HG03520 (cell line): ENCODE data around the gene SLC35F1.

Source experiments
- ATAC-seq: cut with Tn5 transposase; IDR thresholded peaks from one replicate; pipeline ENCODE4 v1.9.1; 2021; ENCODE audit warnings: mild to moderate bottlenecking, moderate library complexity; ENCODE audit not compliant: unreplicated experiment

SLC35F1 gene

DNA sequence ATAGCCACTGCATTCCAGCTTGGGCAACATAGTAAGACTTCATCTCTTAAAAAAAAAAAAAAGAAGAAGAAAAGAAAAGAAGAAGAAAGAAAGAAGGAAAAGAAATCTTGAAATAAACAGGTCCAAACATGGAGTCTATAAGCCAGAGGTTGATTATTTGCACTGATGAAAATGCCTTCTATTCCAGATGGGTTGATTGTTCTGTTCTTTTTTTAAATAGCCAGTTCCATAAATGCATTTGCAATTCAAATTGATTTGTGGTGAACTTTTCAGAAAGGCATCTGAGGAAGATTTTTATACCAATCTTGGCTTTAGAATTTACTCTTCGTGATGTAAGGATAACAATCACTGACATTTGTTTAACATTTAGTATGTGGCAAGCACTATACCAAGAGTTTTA, 397.3 kb downstream of the SLC35F1 start:
- no peak for ATAC-seq

DNA sequence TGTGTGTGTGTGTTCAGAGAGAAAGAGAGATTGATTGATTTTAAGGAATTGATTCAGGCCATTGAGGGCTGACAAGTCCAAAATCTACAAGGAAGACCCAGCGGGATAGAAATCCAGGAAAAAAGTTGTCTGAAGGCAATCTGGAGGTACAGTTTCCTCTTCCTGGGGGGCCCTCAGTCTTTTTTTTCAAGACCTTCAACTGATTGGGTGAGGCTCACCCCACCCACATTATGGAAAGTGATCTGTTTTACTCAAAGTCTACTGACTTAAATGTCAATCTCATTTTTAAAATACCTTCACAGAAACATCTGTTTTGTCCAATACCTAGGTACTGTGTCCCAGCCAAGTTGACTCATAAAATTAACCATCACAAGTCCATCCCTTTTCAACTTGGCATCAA, 398.0 kb downstream of the SLC35F1 start:
- no peak for ATAC-seq

DNA sequence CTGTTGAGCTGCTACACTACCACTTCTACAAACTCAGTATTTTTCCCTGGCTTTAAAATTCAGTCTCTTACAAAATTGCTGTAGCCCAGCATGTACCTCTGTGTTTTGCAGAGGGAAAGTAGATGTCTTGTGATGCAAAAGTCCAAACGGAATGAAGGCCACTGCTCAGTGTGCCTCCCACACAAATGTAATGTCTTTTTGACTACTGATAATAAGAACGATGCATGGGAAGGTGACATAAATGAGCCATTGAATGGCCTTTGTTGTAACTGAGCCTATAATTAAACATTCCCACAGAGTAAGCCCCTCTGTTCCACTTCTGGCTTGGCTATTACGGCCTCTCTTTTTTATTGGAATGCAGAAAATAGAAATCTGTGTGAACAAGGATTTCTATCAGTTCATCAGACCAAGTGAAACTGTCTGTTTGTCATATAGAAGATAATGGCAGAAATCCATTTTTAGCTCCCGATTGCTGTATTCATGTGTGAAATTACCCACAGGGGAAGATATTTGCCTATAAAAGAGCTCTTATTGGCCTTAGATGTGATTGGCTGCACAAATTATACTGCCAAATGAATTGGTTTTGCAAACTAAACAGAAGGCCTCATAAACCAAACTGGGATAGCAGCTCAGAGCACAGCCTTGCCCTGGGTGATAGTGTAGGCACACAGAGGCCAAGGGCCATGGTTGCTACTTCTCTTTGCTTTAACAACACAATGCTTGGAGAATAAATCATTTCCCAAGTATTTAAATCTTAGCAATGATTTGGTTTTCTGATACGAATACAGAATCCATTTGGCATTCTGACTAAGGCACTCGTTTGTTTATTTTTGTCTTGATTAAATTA, 399.6 kb downstream of the SLC35F1 start:
- no peak for ATAC-seq

DNA sequence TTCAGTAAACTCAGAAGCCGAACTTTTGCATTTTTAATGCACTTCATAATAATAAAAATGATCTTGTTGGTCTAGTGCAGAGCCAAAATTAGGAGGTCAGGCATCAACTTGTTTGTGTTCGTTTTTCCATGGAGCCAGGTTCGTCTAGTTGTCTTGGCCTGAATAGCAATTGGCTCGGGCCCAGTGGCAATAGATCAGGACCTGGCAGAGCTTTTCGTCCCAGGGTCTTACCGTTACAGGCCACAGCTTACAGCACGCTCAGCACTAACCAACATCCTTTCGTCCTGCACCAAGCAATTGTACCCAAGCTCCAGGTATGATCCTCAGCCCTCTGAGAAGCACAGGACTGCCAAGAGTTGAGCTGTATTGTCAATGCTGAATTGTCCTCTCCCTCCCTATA, 400.5 kb downstream of the SLC35F1 start:
- no peak for ATAC-seq

DNA sequence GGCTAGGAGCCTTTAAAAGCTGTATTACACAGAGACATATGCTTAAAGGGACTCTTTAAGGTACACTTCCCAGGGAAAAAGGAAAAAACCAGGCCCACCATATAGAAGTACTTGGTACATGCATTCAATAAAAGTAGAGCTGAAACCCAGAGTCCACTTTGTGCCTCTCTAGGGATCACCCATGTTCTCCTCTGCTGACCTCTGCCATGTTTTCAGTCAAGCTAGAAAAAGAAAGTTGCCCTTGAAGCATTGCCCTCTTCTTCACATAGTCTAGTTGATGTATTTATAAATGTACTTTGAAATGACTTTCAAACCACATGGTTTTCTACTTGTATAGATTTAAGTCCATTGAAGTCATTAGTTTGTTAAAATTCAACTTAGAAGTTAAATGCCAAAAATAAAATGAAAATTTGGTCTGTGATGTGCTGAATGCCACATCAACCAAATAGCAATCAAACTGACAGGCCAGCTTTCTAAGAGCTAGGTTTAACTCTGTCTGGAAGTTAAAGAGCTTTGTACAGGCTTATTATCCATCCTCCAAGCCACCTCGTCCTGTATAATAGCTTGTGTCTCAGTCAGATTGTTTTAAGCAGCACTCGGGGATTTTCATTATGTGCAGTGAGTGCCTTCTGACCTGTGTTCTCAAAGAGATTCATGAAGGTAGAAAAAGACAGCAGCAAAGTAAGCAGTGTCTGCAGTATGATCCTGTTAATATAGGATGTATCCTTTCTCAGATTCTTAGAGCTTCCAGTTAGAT, 402.5 kb downstream of the SLC35F1 start:
- no peak for ATAC-seq

DNA sequence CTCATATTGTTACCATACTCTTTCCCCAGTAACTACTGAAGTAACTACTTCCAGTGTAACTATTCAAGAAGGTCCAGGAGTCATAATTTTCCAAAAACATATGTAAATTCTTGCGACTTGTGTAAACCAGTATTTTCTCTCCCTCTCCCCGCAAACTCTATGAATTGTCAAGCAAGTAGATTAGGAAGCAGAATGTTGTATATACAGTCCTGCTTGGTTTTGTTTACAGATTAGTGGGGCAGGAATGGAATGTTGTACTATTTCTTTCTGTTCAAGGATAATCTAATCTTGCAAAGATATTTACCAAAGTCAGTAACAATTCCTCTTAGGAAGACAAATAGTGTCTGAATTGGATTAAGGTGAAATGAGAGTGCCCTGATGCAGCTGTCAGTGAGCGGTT, 406.1 kb downstream of the SLC35F1 start:
- no peak for ATAC-seq

DNA sequence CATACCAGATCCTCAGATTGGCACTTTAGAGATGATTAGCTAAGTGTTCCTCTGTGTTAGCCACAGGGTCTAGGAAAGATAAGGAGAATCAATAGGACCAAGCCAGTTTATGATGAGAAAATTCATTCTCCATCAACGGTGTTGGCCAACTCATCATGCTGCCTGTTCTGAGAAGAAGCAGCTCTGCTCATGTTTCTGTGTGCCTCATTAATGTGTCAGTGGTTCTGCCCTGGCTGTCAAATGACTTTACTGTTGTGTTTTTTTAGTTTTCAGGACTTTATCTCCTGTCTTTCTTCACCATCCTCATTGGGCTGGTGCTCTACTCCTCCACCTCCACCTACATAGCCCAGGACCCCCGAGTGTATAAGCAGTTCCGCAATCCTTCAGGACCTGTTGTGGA, 406.7 kb downstream of the SLC35F1 start:
- no peak for ATAC-seq

DNA sequence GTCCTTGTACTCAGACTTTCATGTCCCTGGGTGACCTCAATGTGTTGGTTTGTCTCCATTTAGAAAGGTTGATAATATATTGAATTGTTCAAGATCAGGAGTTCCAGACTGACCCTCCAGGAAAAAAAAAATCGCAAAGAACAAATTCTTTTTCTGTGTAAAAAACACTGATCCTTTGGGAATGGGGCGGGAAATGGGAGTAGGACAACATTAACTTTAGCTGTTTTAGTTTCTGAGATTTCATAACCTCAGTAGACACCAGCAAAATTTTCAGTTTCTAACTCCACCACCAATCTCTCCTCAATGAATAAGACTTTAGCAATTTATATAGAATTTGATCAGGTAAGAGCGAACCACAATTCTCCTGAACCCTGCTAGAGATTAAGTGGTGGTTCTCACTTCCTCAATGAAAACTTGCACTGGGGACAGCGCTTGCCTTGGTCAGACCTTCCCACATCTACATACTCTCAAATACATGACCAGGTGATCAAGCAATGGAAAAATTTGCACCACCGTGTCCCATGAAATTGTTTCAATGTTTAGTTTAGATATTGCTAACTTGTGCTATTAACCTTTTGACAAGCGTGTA, 409.8 kb downstream of the SLC35F1 start:
- ATAC-seq, result no peak

DNA sequence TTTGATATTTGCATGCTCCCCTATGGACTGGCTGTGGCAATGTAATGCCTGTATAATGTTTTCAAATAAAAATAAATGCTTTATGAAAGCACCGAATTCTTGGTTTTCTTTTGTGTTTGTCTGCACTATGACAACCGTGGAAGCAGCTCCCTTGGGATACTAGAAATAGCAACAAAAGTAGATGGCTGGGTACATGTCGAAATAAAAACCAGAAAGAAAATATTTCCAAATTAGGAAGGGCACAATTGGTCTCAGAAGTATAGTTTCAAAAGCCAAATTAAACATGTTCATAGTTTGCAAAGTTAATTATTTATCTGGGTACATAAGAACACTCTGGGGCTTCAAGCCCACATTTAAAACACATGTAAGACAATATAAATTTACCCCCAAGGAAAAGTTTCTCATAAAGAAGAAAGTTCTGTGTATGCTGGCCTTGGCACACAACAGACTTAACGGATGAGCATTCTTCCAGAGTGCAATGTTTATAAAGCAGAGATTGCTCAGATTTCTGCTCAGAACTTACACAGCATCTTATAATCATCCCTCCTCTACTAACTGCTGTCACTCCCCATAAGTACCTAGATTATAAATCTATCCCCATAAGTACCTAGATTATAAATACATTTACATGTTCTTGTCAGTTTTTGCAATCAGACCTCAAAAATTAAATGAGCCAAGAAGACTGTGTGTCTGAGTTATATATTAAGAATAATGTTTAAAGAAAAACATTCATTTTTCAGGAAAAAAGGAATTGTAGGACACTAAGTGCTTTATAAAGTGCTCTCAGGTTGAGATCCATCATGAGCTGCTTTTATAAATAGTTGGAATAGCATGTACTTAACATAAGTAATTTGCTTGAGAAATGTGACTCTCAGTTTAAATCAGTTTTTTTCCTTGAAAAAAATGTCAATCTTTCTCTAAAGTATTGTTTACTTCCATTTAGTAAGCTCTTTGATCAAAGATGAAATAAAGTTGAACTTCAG, 410.8 kb downstream of the SLC35F1 start:
- no peak for ATAC-seq

DNA sequence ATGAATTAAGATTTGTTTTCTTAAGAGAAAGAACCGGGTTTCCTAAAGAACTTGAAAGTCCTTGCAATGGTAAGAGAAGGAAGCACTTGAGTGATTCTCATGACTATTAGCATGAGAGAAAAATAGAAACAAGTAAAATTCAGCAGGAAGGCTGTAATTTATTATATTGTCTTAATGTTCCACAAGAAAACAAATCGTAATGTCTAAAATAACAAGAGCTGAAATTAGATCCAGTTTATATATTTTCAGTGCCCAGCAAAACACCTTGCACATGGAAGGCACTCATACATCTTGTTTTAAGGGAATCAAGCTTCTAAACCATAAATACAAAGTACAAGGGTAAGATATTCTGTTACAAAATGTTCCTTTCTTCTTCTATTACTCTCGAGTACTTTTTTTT, 411.6 kb downstream of the SLC35F1 start:
- ATAC-seq, result no peak

DNA sequence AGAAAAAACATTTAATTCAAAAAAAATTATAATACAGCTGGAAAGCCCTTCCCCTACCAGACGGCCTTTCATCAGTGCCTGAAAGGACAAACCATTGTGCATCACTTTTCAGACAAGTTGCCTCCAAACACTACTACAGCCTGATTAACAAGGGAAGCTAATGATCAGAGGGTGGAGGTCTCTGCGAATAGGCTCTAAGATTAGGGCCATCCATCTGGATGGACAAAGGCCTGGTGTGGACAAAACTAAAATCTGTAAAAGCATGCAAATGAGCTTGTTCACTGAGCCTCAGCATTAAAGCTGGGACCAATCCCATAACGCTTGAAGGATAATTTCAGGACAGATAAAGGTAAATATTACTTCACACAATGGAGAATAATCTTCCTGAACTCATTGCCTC, 412.4 kb downstream of the SLC35F1 start:
- ATAC-seq, result no peak

DNA sequence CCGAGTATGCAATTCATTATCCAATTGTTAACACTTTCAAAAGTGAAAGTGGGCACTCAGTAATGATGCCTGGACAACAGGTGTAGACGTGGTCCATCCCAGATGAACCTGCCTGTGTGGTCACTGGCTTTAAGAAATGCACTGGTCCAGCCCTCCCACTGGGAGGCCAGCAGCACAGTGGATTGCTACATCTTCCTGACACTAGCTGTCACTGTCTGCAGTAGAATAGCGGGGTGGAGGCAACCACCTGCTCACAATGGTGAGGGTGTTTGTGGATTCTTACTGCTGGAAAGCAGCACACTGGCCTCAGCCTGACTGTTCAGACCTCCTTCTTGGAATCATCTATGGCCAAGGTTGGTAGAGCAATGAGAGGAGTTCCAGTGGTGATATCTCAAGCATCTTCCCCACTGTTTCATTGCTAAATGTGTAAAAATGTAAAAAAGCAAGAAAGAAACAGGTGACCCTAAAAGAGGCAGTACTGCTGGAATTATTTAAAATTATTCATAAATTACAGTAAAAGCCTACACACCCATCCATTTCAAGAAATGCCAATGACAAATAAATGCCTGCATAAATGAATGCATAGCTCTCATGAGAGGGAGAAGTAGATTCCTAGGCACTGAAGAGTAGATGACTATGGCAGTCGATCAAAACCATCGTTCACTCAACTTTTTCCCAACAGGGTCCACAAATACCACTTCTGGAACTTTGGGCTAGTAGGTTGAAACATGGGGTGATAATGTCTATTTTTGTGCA, 413.0 kb downstream of the SLC35F1 start:
- no peak for ATAC-seq

DNA sequence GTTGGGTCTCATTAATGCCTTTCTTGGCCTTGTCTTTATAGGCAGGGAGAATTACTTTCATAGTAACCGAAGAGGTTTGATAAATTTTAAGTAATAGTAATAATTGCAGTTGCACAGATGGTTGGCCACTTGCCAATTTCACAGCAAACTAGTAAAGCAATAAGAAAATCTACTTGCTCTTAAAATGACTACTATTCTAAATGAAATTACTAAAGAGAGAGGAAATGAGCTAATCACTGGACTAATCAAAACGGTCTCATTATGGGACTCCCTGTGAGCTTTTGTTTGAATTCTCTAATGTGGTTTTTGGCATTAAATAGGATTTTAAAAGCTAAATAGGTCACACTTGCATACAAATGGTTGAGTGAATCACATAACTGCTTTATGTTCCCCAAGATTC, 413.6 kb downstream of the SLC35F1 start:
- no peak for ATAC-seq

DNA sequence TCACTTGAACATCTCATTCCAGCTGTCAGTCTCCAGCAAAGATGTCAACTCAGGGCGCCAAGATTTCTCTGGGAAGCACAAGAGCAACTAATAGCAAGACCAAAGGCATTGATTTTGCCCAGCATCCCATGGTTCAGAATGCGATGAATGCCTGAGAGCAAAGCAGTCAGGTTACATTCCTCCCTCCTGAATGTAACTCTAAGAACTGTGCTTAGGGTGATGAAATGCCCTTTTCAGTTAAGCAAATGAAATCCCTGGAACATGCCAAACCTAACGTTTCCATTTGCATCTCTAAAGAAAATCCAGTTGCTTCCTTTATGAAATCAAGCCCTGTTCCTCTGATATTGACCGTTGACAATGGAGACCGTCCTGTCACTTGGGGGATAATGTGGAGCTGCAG, 417.1 kb downstream of the SLC35F1 start:
- ATAC-seq, result no peak

DNA sequence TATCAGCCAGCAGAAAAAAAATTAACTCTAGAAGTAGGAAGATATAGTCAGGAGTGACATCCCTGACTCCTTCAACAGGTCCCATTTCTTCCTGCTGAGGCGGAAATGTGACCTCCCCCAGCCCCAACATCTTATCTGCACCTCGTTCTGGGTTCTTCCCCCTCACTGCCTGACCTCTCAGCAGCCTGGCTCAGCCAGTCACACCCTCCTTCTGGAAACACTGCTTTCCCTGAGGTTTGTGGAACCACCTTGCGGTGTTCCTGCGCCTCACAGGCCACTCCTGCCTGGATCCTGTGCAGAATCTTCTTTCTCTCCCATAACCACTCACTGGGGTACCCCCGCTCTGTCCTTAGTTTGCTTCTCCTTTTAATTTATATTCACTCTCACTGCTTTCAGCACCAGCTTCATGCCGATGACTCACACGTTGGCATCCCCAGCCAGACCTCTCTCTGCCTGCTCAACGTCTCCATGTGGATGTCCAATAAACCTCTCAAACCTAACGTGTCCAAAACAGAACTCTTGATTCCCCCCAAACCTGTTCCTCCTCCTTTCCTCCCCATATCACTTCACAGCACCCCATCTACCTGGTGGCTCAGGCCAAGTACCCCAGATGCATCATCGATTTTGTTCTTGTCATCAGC, 418.3 kb downstream of the SLC35F1 start:
- ATAC-seq, result no peak

DNA sequence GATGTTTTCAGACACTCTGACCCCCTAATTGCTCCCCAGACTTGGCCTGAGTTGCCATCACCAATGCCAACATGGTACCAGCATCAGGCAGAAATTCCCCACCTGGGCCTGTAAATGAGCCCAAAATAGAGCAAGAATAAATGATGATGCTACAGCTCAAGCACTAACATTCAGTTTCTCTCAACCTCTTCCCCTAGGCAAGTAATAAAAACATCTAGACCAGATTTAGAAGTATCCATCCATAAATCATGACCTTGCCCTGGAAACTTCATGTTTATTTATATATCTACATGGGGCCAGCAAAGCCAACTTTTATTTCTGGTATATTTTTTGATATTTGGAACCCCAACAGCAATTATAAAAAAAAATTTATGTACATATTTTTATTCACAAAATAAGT, 419.6 kb downstream of the SLC35F1 start:
- no peak for ATAC-seq

DNA sequence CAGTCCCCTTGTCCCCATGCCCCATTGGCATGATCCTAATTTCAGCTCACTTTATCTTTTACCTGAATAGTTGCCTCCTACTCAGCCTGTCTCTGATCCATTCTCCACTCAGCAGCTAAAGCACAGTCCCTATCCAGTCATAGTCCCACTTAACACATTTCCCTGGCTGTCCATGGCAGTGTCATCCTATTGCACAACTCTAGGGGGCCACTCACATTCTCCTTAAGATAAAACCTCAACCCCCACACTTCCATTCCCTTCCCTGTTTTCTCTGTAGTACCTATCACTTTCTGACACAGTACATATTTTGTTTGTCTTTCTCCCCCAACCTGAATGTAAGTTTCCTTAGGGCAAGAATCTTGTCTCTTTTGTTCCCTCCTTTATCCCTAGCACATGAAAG, 420.2 kb downstream of the SLC35F1 start:
- ATAC-seq, result no peak

DNA sequence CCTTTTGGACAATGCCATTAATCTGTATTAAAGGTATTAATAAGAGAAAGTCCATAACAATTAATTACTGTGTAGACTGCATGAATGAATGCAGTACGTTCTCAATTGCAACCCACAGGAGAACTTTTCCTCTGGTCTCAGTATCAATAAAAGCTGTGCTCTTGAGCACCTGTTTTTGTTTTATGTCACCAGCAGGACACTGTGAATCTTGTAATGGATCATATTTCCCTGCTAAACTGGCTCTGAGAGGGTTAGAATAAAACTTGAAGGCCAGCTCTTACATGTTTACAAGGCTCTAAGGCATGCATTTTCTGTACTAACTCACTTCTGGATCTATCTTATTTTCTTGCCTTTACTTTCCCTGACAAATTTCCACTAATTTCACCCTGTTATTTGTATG, 426.7 kb downstream of the SLC35F1 start:
- ATAC-seq, result no peak

DNA sequence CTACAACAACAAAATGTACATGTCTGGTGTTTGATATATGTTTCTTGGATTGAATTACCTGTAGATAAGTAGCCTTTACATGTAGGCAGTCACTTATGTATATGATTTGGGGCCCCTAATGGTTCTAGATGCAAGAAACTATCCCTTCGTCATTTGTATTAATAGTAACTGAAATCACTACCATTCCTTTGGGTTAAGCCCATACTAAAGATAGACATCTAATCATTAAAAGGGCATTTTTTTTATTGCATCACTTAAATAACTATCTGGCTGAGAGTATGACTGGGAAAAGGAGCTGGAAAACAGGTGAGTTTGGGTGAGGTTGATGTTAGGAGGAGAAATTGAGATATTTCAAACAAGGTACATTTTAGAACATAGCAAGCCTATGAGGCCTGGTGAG, 427.6 kb downstream of the SLC35F1 start:
- no peak for ATAC-seq
